H9 (cell line): ENCODE measurements around the gene SLC30A3. TPM values are rescaled to one million over a fixed set of nuclear protein-coding genes. Genes with fewer than 3 reads are reported as not detected.

Experiments used
- DNase-seq: peaks from one replicate; pipeline ENCODE4 v3.0.0-alpha.2; 2017
- H2AFZ ChIP-seq: one replicate; pipeline ENCODE4 v1.6.1; 2013; ENCODE audit warnings: mild to moderate bottlenecking, low read length, control low read depth, moderate library complexity
- H2AK5ac ChIP-seq: 2 replicates; pipeline ENCODE4 v1.6.1; 2013; ENCODE audit warnings: low read length, control low read depth, mixed read lengths; ENCODE audit not compliant: insufficient read length
- H2BK120ac ChIP-seq: one replicate; pipeline ENCODE4 v1.6.1; 2013; ENCODE audit warnings: low read depth, mild to moderate bottlenecking, low read length, control low read depth, inconsistent platforms; ENCODE audit not compliant: poor library complexity, severe bottlenecking
- H2BK12ac ChIP-seq: 2 replicates; pipeline ENCODE4 v1.6.1; 2013; ENCODE audit warnings: low read length, control low read depth, mixed read lengths, low read depth; ENCODE audit not compliant: insufficient read length
- H2BK15ac ChIP-seq: 2 replicates; pipeline ENCODE4 v1.6.1; 2013; ENCODE audit warnings: low read depth, low read length, control low read depth
- H2BK20ac ChIP-seq: one replicate; pipeline ENCODE4 v1.6.1; 2013; ENCODE audit warnings: low read depth, mild to moderate bottlenecking, low read length, control low read depth, inconsistent platforms; ENCODE audit not compliant: poor library complexity, severe bottlenecking
- H2BK5ac ChIP-seq: 2 replicates; pipeline ENCODE4 v1.6.1; 2013; ENCODE audit warnings: low read length, control low read depth, mixed read lengths; ENCODE audit not compliant: insufficient read length
- H3K14ac ChIP-seq: 2 replicates; pipeline ENCODE4 v1.6.1; 2013; ENCODE audit warnings: low read length, control low read depth; ENCODE audit not compliant: insufficient read depth
- H3K18ac ChIP-seq: 2 replicates; pipeline ENCODE4 v1.6.1; 2013; ENCODE audit warnings: low read depth, mild to moderate bottlenecking, mixed read lengths, low read length, control low read depth; ENCODE audit not compliant: insufficient read length
- H3K23ac ChIP-seq: 2 replicates; pipeline ENCODE4 v1.6.1; 2013; ENCODE audit warnings: low read length, control low read depth, mixed read lengths, low read depth; ENCODE audit not compliant: insufficient read length
- H3K23me2 ChIP-seq: 2 replicates; pipeline ENCODE4 v1.6.1; 2013; ENCODE audit warnings: low read depth, mild to moderate bottlenecking, mixed read lengths, low read length, control low read depth; ENCODE audit not compliant: insufficient read length, poor library complexity, severe bottlenecking
- H3K27ac ChIP-seq: 2 replicates; pipeline ENCODE4 v1.5.1; 2013; ENCODE audit warnings: low read length, control low read depth, mixed read lengths, low read depth; ENCODE audit not compliant: insufficient read length
- H3K27me3 ChIP-seq: 2 replicates; pipeline ENCODE4 v1.6.1; 2013; ENCODE audit warnings: low read length, control low read depth, inconsistent platforms; ENCODE audit not compliant: insufficient read depth
- H3K4ac ChIP-seq: 2 replicates; pipeline ENCODE4 v1.6.1; 2013; ENCODE audit warnings: low read depth, mild to moderate bottlenecking, control low read depth, inconsistent platforms, low read length, moderate library complexity
- H3K4me1 ChIP-seq: 2 replicates; pipeline ENCODE4 v1.6.1; 2013; ENCODE audit warnings: low read length, control low read depth, inconsistent platforms; ENCODE audit not compliant: insufficient read depth
- H3K4me2 ChIP-seq: 2 replicates; pipeline ENCODE4 v1.6.1; 2013; ENCODE audit warnings: low read length, control low read depth, mixed read lengths; ENCODE audit not compliant: insufficient read length, insufficient read depth
- H3K56ac ChIP-seq: 2 replicates; pipeline ENCODE4 v1.6.1; 2013; ENCODE audit warnings: low read depth, mild to moderate bottlenecking, mixed read lengths, low read length, control low read depth; ENCODE audit not compliant: insufficient read length
- H3K79me1 ChIP-seq: 2 replicates; pipeline ENCODE4 v1.6.1; 2013; ENCODE audit warnings: low read depth, mild to moderate bottlenecking, moderate library complexity, low read length, control low read depth, inconsistent platforms; ENCODE audit not compliant: insufficient read depth, poor library complexity, severe bottlenecking
- H3K79me2 ChIP-seq: 2 replicates; pipeline ENCODE4 v1.6.1; 2013; ENCODE audit warnings: low read length, control low read depth, inconsistent platforms; ENCODE audit not compliant: insufficient read depth
- H3K9ac ChIP-seq: 2 replicates; pipeline ENCODE4 v1.6.1; 2013; ENCODE audit warnings: low read length, control low read depth, mixed read lengths; ENCODE audit not compliant: insufficient read length; ENCODE audit errors: extremely low read depth
- H3K9me3 ChIP-seq: one replicate; pipeline ENCODE4 v1.6.1; 2013; ENCODE audit warnings: low read depth, low read length, inconsistent platforms; ENCODE audit not compliant: control insufficient read depth
- H3T11ph ChIP-seq: one replicate; pipeline ENCODE4 v1.6.1; 2013; ENCODE audit warnings: mild to moderate bottlenecking, low read length, control low read depth, inconsistent platforms
- H4K20me1 ChIP-seq: one replicate; pipeline ENCODE4 v1.6.1; 2013; ENCODE audit not compliant: control insufficient read depth, insufficient read length, insufficient read depth
- H4K5ac ChIP-seq: 2 replicates; pipeline ENCODE4 v1.6.1; 2013; ENCODE audit warnings: low read depth, mild to moderate bottlenecking, mixed read lengths, low read length, control low read depth; ENCODE audit not compliant: insufficient read length
- H4K8ac ChIP-seq: replicated peaks from 2 replicates; pipeline ENCODE4 v1.6.1; 2013; ENCODE audit warnings: low read length, control low read depth, mixed read lengths, low read depth; ENCODE audit not compliant: insufficient read length
- H4K91ac ChIP-seq: 2 replicates; pipeline ENCODE4 v1.6.1; 2013; ENCODE audit warnings: low read depth, mild to moderate bottlenecking, moderate library complexity, mixed read lengths, low read length, control low read depth; ENCODE audit not compliant: insufficient read length
- H3K27ac Mint-ChIP-seq, 3 experiments: 2 replicates in 2 of 3; 3 replicates in 1 of 3; pipeline ENCODE4 v1.8.0; 2020 to 2021; ENCODE audit warnings: mixed read lengths in 3 of 3, mild to moderate bottlenecking in 1 of 3, moderate library complexity in 1 of 3
- H3K27me3 Mint-ChIP-seq: 2 replicates; pipeline ENCODE4 v1.8.0; 2021; ENCODE audit warnings: low read depth, mild to moderate bottlenecking, moderate library complexity, mixed read lengths
- H3K36me3 Mint-ChIP-seq, 3 experiments: 2 replicates in 2 of 3; 3 replicates in 1 of 3; pipeline ENCODE4 v1.8.0; 2020 to 2021; ENCODE audit warnings: low read depth in 3 of 3, mixed read lengths in 3 of 3; ENCODE audit not compliant: insufficient read depth in 1 of 3
- H3K4me1 Mint-ChIP-seq, 2 experiments: 2 replicates each; pipeline ENCODE4 v1.8.0; 2020; ENCODE audit warnings: mixed read lengths in 2 of 2
- H3K4me3 Mint-ChIP-seq, 2 experiments: 2 replicates in 1 of 2; 3 replicates in 1 of 2; pipeline ENCODE4 v1.8.0; 2020 to 2021; ENCODE audit warnings: mild to moderate bottlenecking in 2 of 2, mixed read lengths in 2 of 2, moderate library complexity in 1 of 2
- H3K9me3 Mint-ChIP-seq, 2 experiments: 2 replicates in 1 of 2; 3 replicates in 1 of 2; pipeline ENCODE4 v1.8.0; 2020; ENCODE audit warnings: mild to moderate bottlenecking in 2 of 2, mixed read lengths in 2 of 2, moderate library complexity in 1 of 2
- CTCF ChIP-seq: fragments of 200-600 bp; sonication (generic); conservative IDR thresholded peaks from 3 replicates; pipeline ENCODE4 v1.8.0; 2021; ENCODE audit warnings: antibody characterized with exemption, mild to moderate bottlenecking
- WGBS: extraction: QIAGEN DNeasy Blood & Tissue Kit; methylation state at CpG from one replicate; pipeline ENCODE4 v1.1.7; 2013; ENCODE audit warnings: missing lambda C conversion rate, low lambda C conversion rate, mixed read lengths; ENCODE audit not compliant: insufficient read length; ENCODE audit errors: extremely low coverage; 5-methylcytosine and 5-hydroxymethylcytosine counted together
- total RNA-seq: library from RNA; stranded (reverse); gene quantifications from 2 replicates; pipeline ENCODE4 v1.2.1, GENCODE V29; 2021

Gene SLC30A3
- total RNA-seq, 1 experiment from 2014 or later, result 2.5 TPM

DNA sequence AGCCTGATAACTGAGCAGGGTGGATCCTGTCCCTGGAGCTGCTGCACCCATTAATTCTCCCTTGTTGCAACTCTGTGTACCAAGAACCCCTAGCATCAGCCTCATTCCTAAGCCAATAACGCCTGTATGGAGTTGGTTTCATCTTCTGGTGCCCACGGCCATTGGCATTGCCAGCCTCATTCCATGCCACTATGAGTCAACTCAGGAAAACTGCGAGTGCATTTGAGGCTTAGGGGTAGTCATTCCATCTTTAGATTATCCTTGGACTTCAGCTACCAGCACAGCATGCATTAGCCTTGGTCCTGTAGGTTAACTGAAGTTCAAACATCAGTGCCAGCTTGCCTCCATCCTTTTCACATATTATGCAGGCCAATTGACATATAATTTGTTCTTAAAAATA, 18.0 kb upstream of the SLC30A3 start:
- Histone ChIP-seq H4K5ac (no peak overlapping the region), H3T11ph (no peak overlapping the region), H3K4me1 (peaks cover 13% of the 10 kb centered on the region; the same call in 1 of the 2 replicates), H2BK15ac (no peak overlapping the region), H3K79me1 (no peaks in the 10 kb centered on the region), H3K56ac (no peak overlapping the region), H3K27ac (no peak overlapping the region), H3K14ac (no peak overlapping the region), H2BK12ac (no peak overlapping the region), H4K91ac (no peak overlapping the region), H3K4me2 (no peak overlapping the region), H3K4ac (no peak overlapping the region), H3K18ac (no peak overlapping the region), H3K9me3 (no peaks in the 10 kb centered on the region), H3K23me2 (peaks cover 6% of the 10 kb centered on the region), H3K27me3 (no peaks in the 10 kb centered on the region), H4K20me1 (no peaks in the 10 kb centered on the region), H3K9ac (no peak overlapping the region), H2BK5ac (no peak overlapping the region), H2AFZ (no peak overlapping the region), H4K8ac (no peak overlapping the region), H3K79me2 (no peaks in the 10 kb centered on the region), H2BK20ac (no peak overlapping the region), H3K23ac (no peak overlapping the region), H2BK120ac (no peak overlapping the region), H2AK5ac (no peak overlapping the region)
- WGBS, result no CpG with 5 or more reads among the region's 3 CpGs
- no peak for TF ChIP-seq CTCF
- Mint-ChIP-seq H3K36me3 (no peaks in the 10 kb centered on the region), H3K27ac (no peak overlapping the region), H3K4me3 (no peak overlapping the region), H3K4me1 (peaks cover 51 to 56% of the 10 kb centered on the region in 2 experiments), H3K9me3 (no peaks in the 10 kb centered on the region), H3K27me3 (peaks cover 53% of the 10 kb centered on the region)
- no peak for DNase-seq
